DMS114 treated with DMSO at 0.1 percent for 48 hours (cell line): ENCODE results near the gene SLC39A13.

Experiments used
- DNase-seq: peaks from one replicate; lab custom pipeline; 2025; ENCODE audit not compliant: unreplicated experiment; lab: John Stamatoyannopoulos, UW

The SLC39A13 gene

DNA sequence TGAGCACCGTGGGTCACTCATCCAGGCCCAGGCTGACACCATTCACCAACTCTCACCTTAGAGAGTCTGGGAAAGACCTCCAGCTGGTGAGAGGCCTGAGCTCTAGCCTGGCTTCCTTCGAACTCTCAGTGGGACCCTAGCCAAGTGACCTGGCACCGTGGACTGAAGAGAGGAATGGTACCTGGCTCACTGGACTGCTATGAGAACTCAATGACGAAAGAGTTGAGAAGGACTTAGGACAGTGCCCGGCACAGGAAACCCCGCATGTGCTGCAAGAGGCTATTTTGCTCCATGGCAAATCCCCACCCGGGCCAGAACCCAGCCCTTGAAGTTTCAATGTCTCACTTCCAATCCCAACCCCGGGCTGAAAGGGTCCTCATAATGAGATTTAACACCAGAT is 41.2 kb downstream of the SLC39A13 start:
- no peak for DNase-seq

DNA sequence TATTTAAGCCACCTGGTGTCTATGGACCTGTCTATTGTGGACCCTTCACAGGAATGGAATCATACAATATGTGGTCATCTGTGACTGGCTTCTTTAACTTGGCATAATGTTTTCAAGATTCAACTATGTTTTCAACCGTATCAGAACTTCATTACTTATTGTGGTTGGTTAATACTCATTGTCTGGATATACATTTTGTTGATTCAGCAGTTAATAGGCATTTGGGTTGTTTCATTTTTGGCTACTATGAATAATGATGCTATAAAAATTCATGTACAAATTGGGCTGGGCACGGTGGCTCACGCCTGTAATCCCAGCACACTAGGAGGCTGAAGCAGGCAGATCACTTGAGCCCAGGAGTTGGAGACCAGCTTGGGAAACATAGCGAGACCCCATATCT is 43.0 kb downstream of the SLC39A13 start:
- no peak for DNase-seq

DNA sequence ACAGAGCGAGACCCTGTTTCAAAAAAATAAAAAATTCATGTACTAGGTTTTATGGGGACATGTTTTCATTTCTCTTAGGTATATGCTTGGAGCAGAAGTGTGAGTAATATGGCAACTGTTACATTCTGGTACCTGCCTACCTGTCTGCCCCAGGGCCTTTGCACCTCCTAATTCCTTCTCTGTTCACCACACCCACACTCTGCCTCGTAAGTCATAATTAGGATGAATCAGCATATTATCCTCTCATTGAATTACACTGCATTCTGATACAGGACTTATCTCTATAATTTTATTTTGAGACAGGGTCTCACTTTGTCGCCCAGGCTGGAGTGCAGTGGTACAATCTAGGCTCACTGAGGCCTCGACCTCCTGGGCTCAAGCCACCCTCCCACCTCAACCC is 43.6 kb downstream of the SLC39A13 start:
- no peak for DNase-seq

DNA sequence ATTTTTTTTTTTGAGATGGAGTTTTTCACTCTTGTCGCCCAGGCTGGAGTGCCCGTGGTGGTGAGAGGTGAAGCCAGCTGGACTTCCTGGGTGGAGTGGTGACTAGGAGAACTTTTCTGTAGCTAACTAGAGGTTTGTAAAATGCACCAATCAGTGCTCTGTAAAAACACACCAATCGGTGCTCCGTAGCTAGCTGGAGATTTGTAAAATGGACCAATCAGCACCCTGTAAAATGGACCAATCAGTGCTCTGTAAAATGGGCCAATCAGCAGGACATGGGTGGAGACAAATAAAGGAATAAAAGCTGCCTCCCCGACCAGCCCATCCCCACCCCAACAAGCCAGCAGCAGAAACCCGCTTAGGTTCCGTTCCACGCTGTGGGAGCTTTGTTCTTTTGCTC is 45.0 kb downstream of the SLC39A13 start:
- DNase-seq: no peak

DNA sequence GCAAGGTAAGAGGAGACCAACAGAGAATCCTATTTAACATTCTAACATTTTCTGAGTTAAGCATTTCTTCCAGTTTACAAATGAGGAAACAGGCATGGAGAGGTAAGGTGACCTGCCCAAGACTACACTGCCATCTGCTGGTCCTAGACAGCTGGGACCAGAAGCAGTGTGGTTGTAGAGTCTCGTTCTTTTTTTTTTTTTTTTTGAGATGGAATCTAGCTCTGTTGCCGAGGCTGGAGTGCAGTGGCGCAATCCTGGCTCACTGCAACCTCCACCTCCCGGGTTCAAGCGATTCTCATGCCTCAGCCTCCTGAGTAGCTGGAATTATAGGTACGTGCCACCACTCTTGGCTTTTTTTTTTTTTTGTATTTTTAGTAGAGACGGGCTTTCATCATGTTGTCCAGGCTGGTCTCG is 45.9 kb downstream of the SLC39A13 start:
- peak; percentile 69 for DNase-seq

DNA sequence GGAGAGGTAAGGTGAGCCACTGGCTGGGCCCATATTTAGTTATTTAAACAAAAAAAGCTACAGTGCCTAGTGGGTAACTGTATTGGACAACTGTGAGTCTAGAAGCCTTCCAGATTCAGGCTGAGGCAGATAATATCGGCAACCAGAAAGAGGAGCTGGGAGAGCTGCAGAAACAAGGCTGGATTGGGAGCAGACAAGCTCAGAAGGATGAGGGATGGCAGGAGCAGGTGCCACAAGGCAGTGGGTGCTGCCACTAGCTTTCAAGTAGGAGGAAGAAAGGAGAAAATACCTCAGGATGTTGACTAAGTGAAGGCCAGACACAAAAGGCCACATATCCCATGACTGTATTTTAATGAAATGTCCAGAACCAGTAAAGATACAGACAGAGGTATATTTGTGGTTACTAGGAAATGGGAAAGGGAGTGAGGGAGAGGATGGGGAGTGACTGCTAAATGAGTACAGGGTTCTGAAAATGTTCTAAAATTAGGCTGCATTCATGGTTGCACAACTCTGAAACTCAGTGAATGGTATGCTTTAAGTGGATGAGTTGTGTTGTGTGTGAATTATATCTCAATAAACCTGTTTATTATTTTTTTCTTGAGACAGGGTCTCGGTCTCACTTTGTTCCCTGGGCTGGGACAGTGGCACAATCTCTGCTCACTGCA is 52.3 kb downstream of the SLC39A13 start:
- DNase-seq: no peak

DNA sequence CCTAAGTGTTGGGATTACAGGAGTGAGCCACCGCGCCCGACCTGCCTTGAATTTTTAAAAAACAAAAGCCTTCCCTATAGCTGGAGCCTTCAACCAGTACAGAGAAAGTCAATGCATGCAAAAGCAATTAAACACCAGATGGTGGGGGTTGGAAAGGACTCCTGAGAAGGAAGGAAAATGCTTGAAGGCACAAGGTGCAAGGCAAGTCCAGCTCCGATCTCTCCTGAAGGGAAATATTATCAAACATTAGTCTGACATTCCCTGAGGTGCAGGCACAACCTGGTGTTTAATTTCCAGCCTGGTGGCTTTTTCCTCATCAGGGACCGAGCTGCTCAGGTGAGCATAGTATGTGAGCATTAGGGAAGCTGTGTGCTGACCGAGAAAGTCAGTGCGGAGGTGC is 53.5 kb downstream of the SLC39A13 start:
- DNase-seq: no peak

DNA sequence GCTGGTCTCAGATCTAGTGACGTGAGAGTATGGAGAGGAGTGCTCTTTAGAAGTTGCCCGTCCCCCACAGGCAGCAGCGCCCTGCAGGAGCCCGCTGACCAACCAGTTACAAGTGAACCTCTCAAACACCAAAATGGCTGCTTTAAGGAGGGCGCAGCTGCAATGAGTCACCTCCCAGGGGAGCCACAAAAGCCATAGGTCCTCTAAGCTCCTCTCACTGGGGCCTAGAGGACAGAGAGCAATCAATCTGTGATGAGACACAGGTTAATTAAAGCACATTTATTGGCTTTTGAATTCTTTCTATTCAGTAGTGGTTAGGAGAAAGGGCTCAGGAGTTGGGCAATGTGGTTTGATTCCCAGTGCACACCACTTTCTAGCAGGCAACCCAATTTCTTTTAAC is 56.1 kb downstream of the SLC39A13 start:
- no peak for DNase-seq
